IMR-90 (cell line): ENCODE data around the gene EML1. TPM values are rescaled to one million over a fixed set of nuclear protein-coding genes. Genes with fewer than 3 reads are reported as not detected.

Experiments used
- ATAC-seq: fragments of 200-7000 bp; cut with Tn5 transposase; 2 replicates; pipeline ENCODE4 v1.9.1; 2020; ENCODE audit warnings: low read depth, mild to moderate bottlenecking, moderate library complexity
- BruUV-seq: library from RNA; stranded (reverse); fragments of 400-500 nt; replicated peaks from 2 replicates; lab custom pipeline; 2021; lab: Mats Ljungman, UMichigan
- CTCF ChIA-PET: fragments of 300-600 bp; formaldehyde crosslinking; extraction: SDS; loops from one replicate; lab custom pipeline; 2021; ENCODE audit warnings: antibody characterized with exemption; lab: Yijun Ruan, JAX
- POLR2A ChIA-PET: fragments of 300-600 bp; sonication (Branson Sonifier 250); formaldehyde crosslinking; loops from one replicate; lab custom pipeline; 2022; ENCODE audit warnings: antibody characterized with exemption; ENCODE audit not compliant: unreplicated experiment; lab: Charles Lee
- DNase-seq: peaks from one replicate; pipeline ENCODE4 v3.0.0; 2013
- H2AFZ ChIP-seq: replicated peaks from 2 replicates; pipeline ENCODE3; 2013; ENCODE audit warnings: low read length, mild to moderate bottlenecking; ENCODE audit not compliant: poor library complexity
- H2AK5ac ChIP-seq: 2 replicates; pipeline ENCODE4 v1.6.1; 2013; ENCODE audit warnings: low read depth, low read length, inconsistent platforms
- H2AK9ac ChIP-seq: replicated peaks from 2 replicates; pipeline ENCODE3; 2013; ENCODE audit warnings: mild to moderate bottlenecking, low read depth, low read length, moderate library complexity; ENCODE audit not compliant: poor library complexity
- H2BK120ac ChIP-seq: 2 replicates; pipeline ENCODE4 v1.6.1; 2013; ENCODE audit warnings: low read depth, low read length, inconsistent platforms
- H2BK15ac ChIP-seq: 3 replicates; pipeline ENCODE4 v1.6.1; 2013; ENCODE audit warnings: low read depth, low read length, inconsistent platforms
- H2BK20ac ChIP-seq: 2 replicates; pipeline ENCODE4 v1.6.1; 2013; ENCODE audit warnings: low read depth, mild to moderate bottlenecking, inconsistent platforms, low read length, moderate library complexity
- H2BK5ac ChIP-seq: 2 replicates; pipeline ENCODE4 v1.6.1; 2013; ENCODE audit warnings: mild to moderate bottlenecking, low read depth, low read length, inconsistent platforms; ENCODE audit not compliant: poor library complexity, severe bottlenecking
- H3K14ac ChIP-seq: replicated peaks from 2 replicates; pipeline ENCODE4 v1.6.1; 2013; ENCODE audit warnings: low read depth, low read length, inconsistent platforms
- H3K18ac ChIP-seq: 2 replicates; pipeline ENCODE4 v1.6.1; 2013; ENCODE audit warnings: low read depth, low read length, control low read depth
- H3K23ac ChIP-seq: 2 replicates; pipeline ENCODE4 v1.6.1; 2013; ENCODE audit warnings: low read depth, low read length, inconsistent platforms
- H3K27ac ChIP-seq: 2 replicates; pipeline ENCODE4 v1.5.1; 2013; ENCODE audit warnings: mild to moderate bottlenecking, control low read depth, low read length; ENCODE audit not compliant: insufficient read depth
- H3K27me3 ChIP-seq: 2 replicates; pipeline ENCODE4 v1.6.1; 2013; ENCODE audit warnings: low read length; ENCODE audit not compliant: control insufficient read depth, insufficient read depth
- H3K36me3 ChIP-seq: 2 replicates; pipeline ENCODE4 v1.6.1; 2013; ENCODE audit warnings: low read length, mixed read lengths; ENCODE audit not compliant: control insufficient read depth, insufficient read depth
- H3K4ac ChIP-seq: 2 replicates; pipeline ENCODE4 v1.6.1; 2013; ENCODE audit warnings: low read depth, low read length, inconsistent platforms
- H3K4me1 ChIP-seq: 2 replicates; pipeline ENCODE4 v1.6.1; 2013; ENCODE audit warnings: low read length, mixed read lengths; ENCODE audit not compliant: control insufficient read depth, insufficient read depth
- H3K4me2 ChIP-seq: 2 replicates; pipeline ENCODE4 v1.6.1; 2013; ENCODE audit warnings: low read depth, mild to moderate bottlenecking, control low read depth, low read length, moderate library complexity
- H3K4me3 ChIP-seq: 2 replicates; pipeline ENCODE4 v1.5.1; 2013; ENCODE audit warnings: low read depth, mild to moderate bottlenecking, control low read depth, low read length, moderate library complexity; ENCODE audit not compliant: insufficient read depth
- H3K56ac ChIP-seq: 2 replicates; pipeline ENCODE4 v1.6.1; 2013; ENCODE audit warnings: low read length, inconsistent platforms; ENCODE audit not compliant: insufficient read depth; ENCODE audit errors: extremely low read depth
- H3K79me1 ChIP-seq, 2 experiments: 2 replicates each; pipeline ENCODE4 v1.6.1; 2013; ENCODE audit warnings: low read length in 2 of 2, inconsistent platforms in 1 of 2, low read depth in 1 of 2
- H3K9ac ChIP-seq: 2 replicates; pipeline ENCODE4 v1.6.1; 2013; ENCODE audit warnings: low read depth, low read length, control low read depth
- H3K9me1 ChIP-seq: 2 replicates; pipeline ENCODE4 v1.6.1; 2013; ENCODE audit warnings: low read length, inconsistent platforms; ENCODE audit not compliant: insufficient read depth
- H3K9me3 ChIP-seq: 2 replicates; pipeline ENCODE4 v1.6.1; 2013; ENCODE audit warnings: low read length; ENCODE audit not compliant: control insufficient read depth, insufficient read depth
- H4K20me1 ChIP-seq: 2 replicates; pipeline ENCODE4 v1.6.1; 2013; ENCODE audit warnings: low read length, inconsistent platforms; ENCODE audit not compliant: insufficient read depth
- H4K5ac ChIP-seq: 2 replicates; pipeline ENCODE4 v1.6.1; 2013; ENCODE audit warnings: mild to moderate bottlenecking, low read depth, low read length, control low read depth
- H4K8ac ChIP-seq, 2 experiments: 2 replicates each; pipeline ENCODE4 v1.6.1; 2013; ENCODE audit warnings: low read depth in 2 of 2, low read length in 2 of 2, control low read depth in 1 of 2, inconsistent platforms in 1 of 2
- H4K91ac ChIP-seq: 2 replicates; pipeline ENCODE4 v1.6.1; 2013; ENCODE audit warnings: low read depth, low read length, inconsistent platforms; ENCODE audit not compliant: insufficient read depth
- BHLHE40 ChIP-seq: fragments of 150-350 bp; IDR thresholded peaks from 2 replicates; pipeline ENCODE4 v1.6.1; 2016; ENCODE audit warnings: mild to moderate bottlenecking, low read depth, low read length
- MAFK ChIP-seq: IDR thresholded peaks from 2 replicates; pipeline ENCODE4 v1.6.1; 2012; ENCODE audit warnings: low read depth, low read length, improper control_type of control experiment
- NFE2L2 ChIP-seq: fragments of 150-350 bp; IDR thresholded peaks from 2 replicates; pipeline ENCODE4 v1.6.1; 2016; ENCODE audit warnings: low read depth, mild to moderate bottlenecking, low read length
- POLR2A ChIP-seq: IDR thresholded peaks from 2 replicates; pipeline ENCODE4 v1.6.1; 2012; ENCODE audit warnings: mild to moderate bottlenecking, low read depth, low read length
- RAD21 ChIP-seq: IDR thresholded peaks from 2 replicates; pipeline ENCODE4 v1.6.1; 2012; ENCODE audit warnings: low read length, improper control_type of control experiment
- RFX5 ChIP-seq: IDR thresholded peaks from 2 replicates; pipeline ENCODE4 v1.8.0; 2012; ENCODE audit warnings: low read depth, mild to moderate bottlenecking, low read length, moderate library complexity
- SMC3 ChIP-seq: fragments of 150-350 bp; IDR thresholded peaks from 2 replicates; pipeline ENCODE4 v1.6.1; 2016; ENCODE audit warnings: low read depth, mild to moderate bottlenecking, antibody characterized with exemption, low read length, moderate library complexity
- WGBS, 2 experiments: methylation state at CpG; one replicate each; pipeline versions ENCODE4 v1.1.5 to v1.1.7; 2013; ENCODE audit warnings: missing lambda C conversion rate in 2 of 2; ENCODE audit not compliant: insufficient read length in 1 of 2; ENCODE audit errors: extremely low coverage in 2 of 2; 5-methylcytosine and 5-hydroxymethylcytosine counted together
- dilution Hi-C: fragments of 300-500 bp; cut with HindIII; formaldehyde crosslinking; loops from one replicate; pipeline ENCODE4 v1.14.3; 2018; ENCODE audit warnings: low sequenced_read_pairs; ENCODE audit not compliant: unreplicated experiment
- in situ Hi-C: fragments of 300-500 bp; cut with MboI; formaldehyde crosslinking; loops from 3 replicates; pipeline ENCODE4 v1.14.3; 2019; ENCODE audit warnings: low sequenced_read_pairs, inconsistent platforms, mixed read lengths
- intact Hi-C: fragments of 100-400 bp; cut with micrococcal nuclease; formaldehyde crosslinking; loops from 2 replicates; pipeline ENCODE4 v1.10.0; 2022
- polyA plus RNA-seq, 3 experiments: library from polyadenylated mRNA; depleted of rRNA; stranded (reverse); fragments of >200 nt; gene quantifications; 2 replicates each; pipeline ENCODE4 v1.2.3, GENCODE V29; 2012; ENCODE audit warnings: low replicate concordance in 1 of 3
- total RNA-seq: library from RNA; depleted of rRNA; stranded (reverse); fragments of >200 nt; gene quantifications from 2 replicates; pipeline ENCODE4 v1.2.3, GENCODE V29; 2012
- TF ChIP-seq, protein P1 (sequence below): fragments of 150-350 bp; IDR thresholded peaks from 2 replicates; pipeline ENCODE4 v1.6.1; 2016; ENCODE audit warnings: low read depth, mild to moderate bottlenecking, low read length, moderate library complexity, borderline replicate concordance
- TF ChIP-seq, protein P2 (sequence below): fragments of 150-350 bp; IDR thresholded peaks from 2 replicates; pipeline ENCODE4 v1.6.1; 2017; ENCODE audit warnings: mild to moderate bottlenecking, antibody characterized with exemption, low read length, low read depth

EML1 gene
- total and polyA plus RNA-seq, 2 of the 4 experiments (the other 2 are of a cell fraction): 14.0 to 42.3 TPM

DNA sequence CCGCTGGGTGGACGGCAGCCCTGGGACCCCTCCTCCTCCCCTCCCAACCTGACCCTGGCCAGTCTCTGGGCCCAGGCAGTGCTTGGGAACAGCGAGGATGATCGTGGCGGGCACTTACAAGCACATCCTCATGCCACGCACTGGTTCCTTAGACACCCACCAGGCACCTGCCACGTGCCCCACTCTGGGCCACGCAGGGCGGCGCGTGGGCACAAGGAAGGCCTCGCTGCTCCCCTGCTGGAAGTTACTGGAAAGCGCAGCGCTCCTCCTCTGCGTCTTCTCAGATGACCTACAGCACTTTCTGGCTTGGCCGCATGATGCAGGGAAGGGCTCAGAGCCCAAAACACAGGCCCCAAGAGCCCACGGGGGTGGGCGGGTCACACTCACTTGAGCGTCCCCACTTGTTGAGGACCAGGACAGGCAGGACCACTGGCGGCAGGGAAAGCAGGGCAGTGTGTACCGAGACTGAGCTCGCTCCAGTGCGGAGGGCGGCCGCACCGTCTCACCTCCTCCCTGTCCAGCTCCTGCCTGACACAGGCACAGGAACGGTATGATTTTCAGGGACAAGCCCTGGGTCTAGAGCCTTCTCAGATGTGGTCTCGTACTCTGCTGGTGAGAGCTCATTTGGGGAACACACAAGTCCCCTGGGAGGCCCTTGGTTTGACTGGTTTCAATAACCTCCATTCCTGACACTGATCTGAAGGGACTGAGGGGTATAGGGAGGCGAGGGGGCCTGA is 143.7 kb downstream of the EML1 start:
- H4K8ac ChIP-seq: no peak overlapping the region
- no peaks in the 10 kb centered on the region for H3K79me1 ChIP-seq
- no peak overlapping the region for H3K9ac ChIP-seq
- no peak overlapping the region for H3K23ac ChIP-seq
- H2BK15ac ChIP-seq: no peak overlapping the region
- no peak overlapping the region for H2BK120ac ChIP-seq
- no peak overlapping the region for H3K4me2 ChIP-seq
- dilution Hi-C loops (no loop called here), intact Hi-C loops (loop anchor here (10.0 kb wide), 1 partner anchor 568 kb away; no protein-coding TSS in a partner anchor), in situ Hi-C loops (no loop called here)
- DNase-seq: no peak
- TF ChIP-seq, protein P1, sequence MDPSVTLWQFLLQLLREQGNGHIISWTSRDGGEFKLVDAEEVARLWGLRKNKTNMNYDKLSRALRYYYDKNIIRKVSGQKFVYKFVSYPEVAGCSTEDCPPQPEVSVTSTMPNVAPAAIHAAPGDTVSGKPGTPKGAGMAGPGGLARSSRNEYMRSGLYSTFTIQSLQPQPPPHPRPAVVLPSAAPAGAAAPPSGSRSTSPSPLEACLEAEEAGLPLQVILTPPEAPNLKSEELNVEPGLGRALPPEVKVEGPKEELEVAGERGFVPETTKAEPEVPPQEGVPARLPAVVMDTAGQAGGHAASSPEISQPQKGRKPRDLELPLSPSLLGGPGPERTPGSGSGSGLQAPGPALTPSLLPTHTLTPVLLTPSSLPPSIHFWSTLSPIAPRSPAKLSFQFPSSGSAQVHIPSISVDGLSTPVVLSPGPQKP: no peak
- TF ChIP-seq RFX5: no peak
- TF ChIP-seq, protein P2, sequence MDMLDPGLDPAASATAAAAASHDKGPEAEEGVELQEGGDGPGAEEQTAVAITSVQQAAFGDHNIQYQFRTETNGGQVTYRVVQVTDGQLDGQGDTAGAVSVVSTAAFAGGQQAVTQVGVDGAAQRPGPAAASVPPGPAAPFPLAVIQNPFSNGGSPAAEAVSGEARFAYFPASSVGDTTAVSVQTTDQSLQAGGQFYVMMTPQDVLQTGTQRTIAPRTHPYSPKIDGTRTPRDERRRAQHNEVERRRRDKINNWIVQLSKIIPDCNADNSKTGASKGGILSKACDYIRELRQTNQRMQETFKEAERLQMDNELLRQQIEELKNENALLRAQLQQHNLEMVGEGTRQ: no peak
- no peak for TF ChIP-seq NFE2L2
- TF ChIP-seq RAD21: no peak
- no peak for TF ChIP-seq SMC3
- TF ChIP-seq POLR2A: no peak
- no peak for TF ChIP-seq MAFK
- no peak for TF ChIP-seq BHLHE40
- no peak overlapping the region for H3K4ac ChIP-seq
- BruUV-seq: no TSS peak
- H3K4me1 ChIP-seq: peaks cover 3% of the 10 kb centered on the region; the same call in 1 of the 2 replicates
- no peaks in the 10 kb centered on the region for H3K27me3 ChIP-seq
- ChIA-PET CTCF (no interaction called here), POLR2A (no interaction called here)
- H3K4me3 ChIP-seq: no peak overlapping the region
- H3K56ac ChIP-seq: no peak overlapping the region
- H2AK9ac ChIP-seq: no peak overlapping the region
- no peaks in the 10 kb centered on the region for H4K20me1 ChIP-seq
- no peak overlapping the region for H4K5ac ChIP-seq
- no peak overlapping the region for H2BK20ac ChIP-seq
- WGBS, 2 experiments: 91% methylated on average over 16 of the region's 29 CpGs; no CpG with 5 or more reads in 1 of the 2 experiments
- H3K18ac ChIP-seq: no peak overlapping the region
- no peak overlapping the region for H2AK5ac ChIP-seq
- no peak overlapping the region for H2AFZ ChIP-seq
- ATAC-seq: no peak
- H3K36me3 ChIP-seq: peaks cover 37% of the 10 kb centered on the region
- H2BK5ac ChIP-seq: no peak overlapping the region
- H4K91ac ChIP-seq: no peak overlapping the region
- H3K14ac ChIP-seq: no peak overlapping the region
- no peaks in the 10 kb centered on the region for H3K9me3 ChIP-seq
- H3K9me1 ChIP-seq: 0 out of 2 replicates have a peak, but pooled peaks cover 4% of the 10 kb centered on the region
- H3K27ac ChIP-seq: no peak overlapping the region
